GM23248 (cell line): Measurements from ENCODE around the gene CSNK1A1.

Experiments used
- EZH2 ChIP-seq: fragments of 200-600 bp; sonication (generic); IDR thresholded peaks from 2 replicates; pipeline ENCODE4 v1.6.1; 2018; ENCODE audit warnings: antibody characterized with exemption, mild to moderate bottlenecking; ENCODE audit not compliant: insufficient read depth, poor library complexity, severe bottlenecking
- EZH2phosphoT487 ChIP-seq: fragments of 200-600 bp; sonication (generic); IDR thresholded peaks from 2 replicates; pipeline ENCODE4 v1.6.1; 2018; ENCODE audit warnings: antibody characterized with exemption, moderate library complexity, mild to moderate bottlenecking, low read depth; ENCODE audit not compliant: insufficient read depth

DNA sequence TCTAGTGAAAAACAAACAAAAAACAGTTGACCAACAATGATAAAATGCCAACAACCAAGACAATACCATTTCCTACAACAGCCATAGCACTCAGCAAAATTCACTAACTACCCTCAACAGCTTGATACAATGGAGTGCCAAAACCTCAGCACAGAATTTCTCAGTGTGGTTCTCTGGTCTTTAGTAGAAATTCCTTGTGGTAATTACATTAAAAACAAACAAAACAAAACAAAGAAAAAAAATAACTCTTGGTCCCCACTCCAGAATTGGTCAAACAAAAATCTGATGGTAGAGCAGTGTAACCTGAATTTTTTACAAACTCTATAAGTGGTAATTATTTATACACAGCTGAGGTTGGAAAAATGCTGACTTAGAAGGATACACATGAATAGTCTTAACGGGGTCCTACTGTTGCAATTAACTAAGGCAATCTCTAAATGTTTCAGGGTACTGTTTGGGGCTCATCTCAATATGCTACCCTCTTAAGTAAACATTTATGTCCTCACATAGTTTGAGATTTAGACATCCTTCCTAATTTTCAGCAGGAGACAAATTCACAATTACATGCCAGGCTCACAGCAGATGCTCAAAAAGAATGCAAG, 13.8 kb downstream of the CSNK1A1 start:
- TF ChIP-seq EZH2 (no peak), EZH2phosphoT487 (no peak)
